KG1 (cell line): Measurements from ENCODE around the gene CREM.

Experiments used
- DNase-seq: peaks from one replicate; lab custom pipeline; 2025; lab: John Stamatoyannopoulos, UW

Gene CREM

DNA sequence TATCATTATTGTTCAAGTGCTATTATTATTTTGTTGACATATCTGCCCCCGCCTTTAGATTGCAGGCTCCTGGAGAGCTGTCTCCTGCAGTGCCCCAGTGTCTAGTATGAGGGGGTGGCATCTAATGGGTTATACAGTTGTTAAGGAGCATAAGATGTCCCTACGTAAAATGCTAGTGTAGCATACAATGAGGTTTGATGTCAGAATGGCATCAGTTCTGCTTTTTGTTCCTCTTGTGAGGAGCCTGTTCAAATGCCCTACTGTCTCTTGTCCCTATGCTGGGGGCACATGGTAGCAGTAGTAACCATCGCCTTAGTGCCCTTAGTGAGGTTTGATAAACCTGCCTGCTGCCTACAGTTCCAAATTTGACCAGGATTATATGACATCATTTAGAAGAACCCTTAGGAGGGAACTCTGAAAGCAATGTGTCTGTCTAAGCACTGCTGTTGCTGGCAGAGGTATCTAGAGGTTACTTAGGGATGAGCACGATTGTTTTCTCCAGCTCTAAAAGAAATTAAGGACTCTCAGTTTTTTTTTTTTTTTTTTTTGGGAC is 9.7 kb downstream of the CREM start:
- no peak for DNase-seq

DNA sequence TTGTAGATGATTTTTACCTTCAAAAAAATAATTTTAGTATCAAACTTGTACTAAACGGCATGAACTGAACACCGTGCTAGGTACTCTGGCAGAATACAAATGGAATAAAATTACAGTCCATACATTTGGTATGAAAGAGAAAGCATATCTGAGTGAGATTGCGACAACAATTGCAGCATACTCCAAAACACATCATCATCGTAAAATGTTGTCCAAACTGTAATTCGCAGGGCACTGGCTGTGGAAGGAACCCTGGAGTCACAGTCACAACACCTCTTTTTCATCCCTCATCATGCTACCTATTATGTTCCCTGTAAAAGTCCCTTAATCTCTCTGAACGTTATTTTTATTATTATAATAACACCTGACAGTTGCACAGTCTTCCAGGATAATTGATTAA is 13.5 kb downstream of the CREM start:
- DNase-seq: no peak

- no peak for DNase-seq
Measured at GRCh38 chr10:35140727-35141126, 14.1 kb downstream of the CREM start.

DNA sequence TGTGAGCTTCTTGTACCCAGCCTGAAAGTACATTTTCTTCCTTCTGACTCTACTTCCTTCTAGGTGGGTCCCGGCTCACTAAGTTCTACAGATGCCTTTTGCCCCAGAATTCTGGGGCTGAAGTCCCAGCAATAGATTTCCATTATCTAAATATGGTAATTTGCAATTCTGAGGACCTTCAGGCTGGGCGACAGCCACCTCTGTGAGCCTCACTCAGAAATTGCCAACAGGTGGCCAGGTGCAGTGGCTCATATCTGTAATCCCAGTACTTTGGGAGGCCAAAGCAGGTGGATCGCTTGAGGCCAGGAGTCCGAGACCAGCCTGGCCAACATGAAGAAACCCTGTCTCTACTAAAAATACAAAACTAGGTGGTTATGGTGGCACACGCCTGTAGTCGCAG is 23.7 kb downstream of the CREM start:
- DNase-seq: no peak

DNA sequence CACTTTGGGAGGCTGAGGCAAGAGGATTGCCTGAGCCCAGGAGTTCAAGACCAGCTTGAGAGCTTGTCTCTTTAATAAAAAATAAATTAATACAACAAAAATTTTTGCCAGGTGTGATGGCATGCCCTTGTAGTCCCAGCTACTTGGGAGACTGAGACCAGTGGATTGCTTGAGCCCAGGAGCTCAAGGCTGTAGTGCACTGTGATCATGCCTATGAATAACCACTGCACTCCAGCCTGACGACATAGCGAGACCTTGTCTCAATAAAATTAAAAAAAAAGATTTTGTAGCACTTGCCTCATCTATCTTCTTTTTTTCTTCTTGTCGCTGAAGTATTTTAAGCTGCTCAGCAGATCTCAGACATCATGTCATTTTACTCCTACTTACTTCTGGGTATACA is 26.3 kb downstream of the CREM start:
- DNase-seq: no peak

DNA sequence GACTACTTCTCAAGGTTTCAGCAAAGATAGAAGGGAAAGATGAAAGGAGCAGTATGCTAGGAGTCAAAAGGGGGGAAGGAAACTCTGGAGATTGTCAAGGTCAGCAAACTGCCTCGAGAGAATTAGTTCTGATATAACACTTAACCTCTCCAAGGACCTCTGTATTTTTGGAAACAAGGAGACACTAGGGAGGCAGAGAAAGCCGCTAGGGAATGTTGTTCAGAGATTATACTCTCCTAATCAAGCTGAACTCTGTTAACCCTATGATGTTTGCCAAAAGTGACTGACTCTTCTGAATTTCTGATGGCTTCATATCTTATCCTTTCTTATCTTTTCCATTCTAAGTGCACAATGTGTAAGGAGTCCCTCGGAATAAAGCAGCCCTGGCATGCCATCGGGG is 27.1 kb downstream of the CREM start:
- no peak for DNase-seq

GRCh38 chr10:35160743-35161142 is 34.1 kb downstream of the CREM start:
- no peak for DNase-seq

- no peak for DNase-seq
Measured at GRCh38 chr10:35161906-35162305, 35.3 kb downstream of the CREM start.

GRCh38 chr10:35165136-35165535 is 38.5 kb downstream of the CREM start:
- DNase-seq: no peak

DNA sequence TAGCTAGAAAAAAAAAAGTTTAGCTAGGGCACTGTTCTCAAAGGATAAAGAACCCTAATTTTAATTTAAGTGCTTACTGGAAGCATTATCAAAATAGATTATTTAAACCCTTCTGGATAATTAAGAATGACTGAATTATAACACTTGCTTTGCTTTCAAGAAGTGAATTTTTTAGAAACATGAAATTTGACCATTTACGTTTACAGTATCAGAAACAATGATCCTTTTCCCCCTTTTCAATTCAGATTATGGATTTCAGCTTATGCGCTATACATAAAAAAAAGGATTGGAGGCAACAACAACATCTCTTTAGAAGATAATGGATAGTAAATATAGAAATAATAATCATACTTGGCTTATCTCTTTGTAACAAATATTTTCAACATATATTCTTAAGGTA is 39.2 kb downstream of the CREM start:
- no peak for DNase-seq

DNA sequence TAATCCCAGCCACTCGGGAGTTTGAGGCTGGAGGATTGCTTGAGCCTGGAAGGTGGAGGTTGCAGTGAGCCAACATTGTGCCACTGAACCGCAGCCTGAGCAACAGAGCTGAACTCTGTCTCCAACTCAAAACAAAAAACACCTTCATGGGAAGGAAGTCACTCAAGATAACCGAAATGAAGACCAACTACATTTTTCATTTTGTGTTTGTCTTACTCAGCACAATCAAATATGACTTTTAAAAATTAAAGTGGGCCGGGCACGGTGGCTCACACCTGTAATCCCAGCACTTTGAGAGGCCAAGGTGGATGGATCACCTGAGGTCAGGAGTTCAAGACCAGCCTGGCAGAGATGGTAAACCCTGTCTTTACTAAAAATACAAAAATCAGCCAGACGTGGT is 40.0 kb downstream of the CREM start:
- DNase-seq: no peak

DNA sequence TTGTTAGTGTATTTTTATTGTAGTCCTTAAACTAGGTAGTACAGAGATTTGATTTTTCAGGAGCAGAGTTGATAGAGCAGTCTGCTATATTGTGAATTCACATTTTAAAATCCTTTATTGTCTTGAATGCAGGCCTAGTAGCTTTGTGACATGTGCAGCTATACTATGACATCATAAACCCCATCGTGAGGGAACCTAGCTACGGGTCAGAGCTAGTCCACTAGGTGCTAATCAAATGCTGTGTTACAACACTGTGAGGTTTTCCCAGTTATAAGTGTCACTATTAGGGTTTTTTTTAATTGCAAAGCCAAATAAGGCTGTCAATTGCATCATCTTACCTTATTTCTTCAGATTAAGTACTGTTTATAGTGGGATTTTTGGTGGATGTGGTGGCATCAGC is 40.7 kb downstream of the CREM start:
- no peak for DNase-seq

DNA sequence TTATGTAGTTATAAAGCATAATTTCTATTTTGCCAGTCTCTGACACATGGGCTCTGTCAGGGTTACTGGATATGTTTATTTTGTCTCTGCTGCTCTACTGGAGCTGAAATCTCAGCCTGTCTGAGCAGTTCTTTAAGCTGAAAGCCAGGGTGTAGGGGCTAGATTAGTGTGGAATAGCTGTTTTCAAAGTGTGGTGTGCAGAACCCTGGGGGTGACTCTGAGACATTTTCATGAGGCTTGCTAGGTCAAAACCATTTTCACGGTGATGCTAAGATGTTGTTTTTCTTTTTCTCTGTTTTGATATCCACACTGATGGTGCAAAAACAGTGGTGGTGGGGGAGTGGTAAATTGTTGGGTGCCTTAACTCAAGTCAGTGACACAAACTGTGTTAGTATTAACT is 45.5 kb downstream of the CREM start:
- no peak for DNase-seq

- DNase-seq: no peak
Measured at GRCh38 chr10:35172574-35172973, 45.9 kb downstream of the CREM start.

- DNase-seq: no peak
Measured at GRCh38 chr10:35178331-35178730, 51.7 kb downstream of the CREM start.

DNA sequence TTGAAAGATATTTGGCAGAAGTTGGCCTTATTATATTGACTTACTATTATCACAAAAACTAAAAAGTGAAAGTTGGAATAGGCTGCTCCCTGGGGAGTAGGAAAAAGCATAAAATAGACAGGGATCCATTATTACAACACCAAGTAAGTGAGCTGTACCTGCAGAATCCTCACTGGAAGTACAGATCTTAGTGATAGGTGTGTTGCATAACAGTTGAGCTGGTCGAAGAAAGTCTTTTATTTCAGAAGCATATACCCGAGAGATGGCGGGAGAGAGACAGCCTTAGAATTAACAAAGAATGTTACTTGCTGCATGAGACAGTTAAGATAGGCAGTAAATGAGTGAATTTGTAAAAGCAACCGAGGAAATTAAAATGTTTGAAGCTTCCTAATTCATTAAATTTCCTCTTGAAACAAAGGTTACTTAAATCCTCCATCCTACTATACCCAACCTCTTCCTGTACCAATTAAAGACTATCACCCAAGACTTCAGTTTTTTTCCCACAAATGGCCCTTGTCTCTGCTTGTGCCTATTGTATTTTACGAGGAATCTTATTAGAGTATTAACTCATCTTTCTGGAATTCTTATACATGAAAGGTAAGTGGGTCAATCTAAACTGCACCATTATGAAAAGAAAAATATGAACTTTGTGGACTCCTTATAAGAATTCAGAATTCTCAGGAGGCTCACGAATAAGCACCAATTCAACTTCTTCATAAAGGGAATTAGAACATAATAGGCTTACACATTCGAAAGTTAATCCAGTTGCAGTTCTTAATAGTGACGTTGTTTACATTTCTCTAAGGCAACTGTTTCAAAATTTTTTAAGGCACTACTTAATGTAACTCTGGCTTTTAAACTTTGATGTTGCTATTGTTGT is 56.2 kb downstream of the CREM start:
- no peak for DNase-seq

- DNase-seq: no peak
Measured at GRCh38 chr10:35184527-35185171, 58.0 kb downstream of the CREM start.

GRCh38 chr10:35185260-35186034 is 58.8 kb downstream of the CREM start:
- DNase-seq: no peak

DNA sequence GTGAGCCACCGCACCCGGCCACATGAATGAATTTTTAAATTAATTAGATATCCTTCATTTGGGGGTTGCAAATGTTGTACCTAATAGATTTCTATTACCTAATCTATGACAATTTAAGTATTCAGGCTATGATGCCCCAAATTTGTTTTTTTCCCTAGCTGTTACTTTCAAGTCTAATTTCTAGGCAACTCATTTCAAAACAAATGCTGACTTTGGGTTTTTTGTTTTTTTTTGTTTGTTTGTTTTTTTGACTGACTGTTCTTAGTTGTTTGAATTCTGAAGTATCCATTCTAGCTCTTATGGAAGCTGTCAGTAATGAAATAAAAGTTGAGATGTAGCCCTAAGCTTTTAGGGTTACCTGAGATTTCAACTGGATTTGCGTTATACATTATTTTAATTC is 62.3 kb downstream of the CREM start:
- no peak for DNase-seq

- DNase-seq: peak; percentile 13
Measured at GRCh38 chr10:35191523-35191922, 64.9 kb downstream of the CREM start.

DNA sequence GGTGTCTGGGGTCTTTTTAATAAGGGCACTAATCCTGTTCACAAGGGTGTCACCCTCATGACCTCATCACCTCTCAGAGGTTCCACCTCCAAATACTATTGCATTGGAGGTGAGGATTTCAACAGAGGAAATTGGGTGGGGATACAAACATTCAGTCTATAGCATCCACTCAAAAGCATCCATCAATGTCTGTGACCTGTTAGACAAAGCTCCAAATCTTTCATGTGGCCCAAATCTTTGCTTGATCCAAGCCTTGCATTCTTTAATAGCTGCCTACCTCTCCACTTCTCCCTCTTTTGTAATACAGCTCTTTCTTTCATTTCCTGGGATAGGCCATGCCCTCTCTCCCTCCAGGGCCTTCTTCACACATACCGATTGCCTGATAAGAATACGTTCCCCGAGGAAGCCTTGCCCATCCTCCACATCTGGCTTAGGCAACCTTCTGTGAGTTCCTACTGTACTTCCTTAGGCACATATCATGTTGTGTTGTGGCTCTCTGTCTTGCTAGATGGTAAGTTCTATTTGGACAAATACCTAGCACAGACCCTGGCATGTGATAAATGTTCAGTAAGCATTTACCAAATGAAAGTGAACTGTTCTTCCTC is 66.1 kb downstream of the CREM start:
- no peak for DNase-seq

- no peak for DNase-seq
Measured at GRCh38 chr10:35194471-35194870, 67.8 kb downstream of the CREM start.
